MCF 10A (cell line): ENCODE results near the gene HDGF. TPM values are rescaled to one million over a fixed set of nuclear protein-coding genes. Genes with fewer than 3 reads are reported as not detected.

Experiments used
- BruUV-seq: library from RNA; stranded (reverse); fragments of 400-500 nt; replicated peaks from 2 replicates; lab custom pipeline; 2021; lab: Mats Ljungman, UMichigan
- CTCF ChIA-PET: fragments of 300-600 bp; sonication (Branson Sonifier 250); formaldehyde crosslinking; extraction: SDS; loops from one replicate; lab custom pipeline; 2021; ENCODE audit warnings: antibody characterized with exemption, inconsistent platforms; lab: Yijun Ruan, JAX
- POLR2A ChIA-PET: fragments of 300-600, 350-650 bp; sonication (Branson Sonifier 250); formaldehyde crosslinking; extraction: SDS; loops from one replicate; lab custom pipeline; 2020; ENCODE audit warnings: antibody characterized with exemption, inconsistent platforms; lab: Yijun Ruan, JAX
- DNase-seq: peaks from one replicate; pipeline ENCODE4 v3.0.0-alpha.2; 2018; ENCODE audit not compliant: unreplicated experiment
- H3K27ac Mint-ChIP-seq: one replicate; pipeline ENCODE4 v1.8.0; 2022; ENCODE audit warnings: mild to moderate bottlenecking, low read depth, mixed read lengths; ENCODE audit not compliant: unreplicated experiment
- H3K27me3 Mint-ChIP-seq: one replicate; pipeline ENCODE4 v1.8.0; 2022; ENCODE audit warnings: mixed read lengths; ENCODE audit not compliant: insufficient read depth, unreplicated experiment
- H3K36me3 Mint-ChIP-seq: one replicate; pipeline ENCODE4 v1.8.0; 2022; ENCODE audit warnings: mild to moderate bottlenecking, moderate library complexity, mixed read lengths; ENCODE audit not compliant: insufficient read depth, unreplicated experiment
- H3K4me1 Mint-ChIP-seq: one replicate; pipeline ENCODE4 v1.8.0; 2022; ENCODE audit warnings: mixed read lengths; ENCODE audit not compliant: insufficient read depth, unreplicated experiment
- H3K4me3 Mint-ChIP-seq: one replicate; pipeline ENCODE4 v1.8.0; 2022; ENCODE audit warnings: mild to moderate bottlenecking, moderate library complexity, mixed read lengths; ENCODE audit not compliant: unreplicated experiment
- H3K9me3 Mint-ChIP-seq: one replicate; pipeline ENCODE4 v1.8.0; 2022; ENCODE audit warnings: mixed read lengths; ENCODE audit not compliant: unreplicated experiment
- CTCF ChIP-seq: fragments of 200-600 bp; IDR thresholded peaks from one replicate; pipeline ENCODE4 v1.8.0; 2022; ENCODE audit warnings: antibody characterized with exemption, mild to moderate bottlenecking; ENCODE audit not compliant: unreplicated experiment
- intact Hi-C: fragments of 100-400 bp; cut with micrococcal nuclease; formaldehyde crosslinking; loops from 2 replicates; pipeline ENCODE4 v1.14.1; 2022
- total RNA-seq: library from RNA; stranded (reverse); gene quantifications from 2 replicates; pipeline ENCODE4 v1.2.3, GENCODE V29; 2022

Gene HDGF
- total RNA-seq, 1 experiment from 2014 or later = 707 TPM

GRCh38 chr1:156703336-156703735 is 48.1 kb downstream of the HDGF start:
- peak; percentile 66 for DNase-seq
- H3K4me3 Mint-ChIP-seq = no peak overlapping the region
- no peaks in the 10 kb centered on the region for H3K9me3 Mint-ChIP-seq
- TF ChIP-seq CTCF = no peak
- intact Hi-C loops = no loop called here
- no peak overlapping the region for H3K27ac Mint-ChIP-seq
- no TSS peak for BruUV-seq
- peaks cover 6% of the 10 kb centered on the region for H3K36me3 Mint-ChIP-seq
- no peaks in the 10 kb centered on the region for H3K27me3 Mint-ChIP-seq
- CTCF ChIA-PET = interaction anchor here (0.6 to 47.2 kb wide), 5 partner anchors 8 to 85 kb away, joined by 3 to 2415 read pairs (median 5); partner anchors contain the start of genes CRABP2, ISG20L2, METTL25B and NES
- POLR2A ChIA-PET = interaction anchor here (0.7 to 1.9 kb wide), 2 partner anchors 14 to 42 kb away, joined by 3 to 5 read pairs; no protein-coding TSS in a partner anchor
- H3K4me1 Mint-ChIP-seq = peaks cover 20% of the 10 kb centered on the region

GRCh38 chr1:156700736-156701531 is 50.5 kb downstream of the HDGF start:
- Mint-ChIP-seq H3K27me3 (peaks cover 14% of the 10 kb centered on the region), H3K27ac (no peak overlapping the region)

GRCh38 chr1:156698995-156699394 is 52.5 kb downstream of the HDGF start:
- no peak overlapping the region for H3K4me3 Mint-ChIP-seq
- H3K4me1 Mint-ChIP-seq = peaks cover 8% of the 10 kb centered on the region
- peaks cover 6% of the 10 kb centered on the region for H3K36me3 Mint-ChIP-seq
- H3K27ac Mint-ChIP-seq = no peak overlapping the region
- intact Hi-C loops = no loop called here
- TF ChIP-seq CTCF = no peak
- no TSS peak for BruUV-seq
- H3K27me3 Mint-ChIP-seq = peaks cover 14% of the 10 kb centered on the region
- POLR2A ChIA-PET = interaction anchor here (0.7 kb wide), 1 partner anchor 11 kb away, joined by 3 read pairs; no protein-coding TSS in a partner anchor
- H3K9me3 Mint-ChIP-seq = no peaks in the 10 kb centered on the region
- CTCF ChIA-PET = interaction anchor here (0.7 to 47.2 kb wide), 5 partner anchors 4 to 322 kb away, joined by 3 to 2415 read pairs (median 4); partner anchors contain the start of genes CRABP2, ISG20L2, METTL25B and NES
- no peak for DNase-seq

More at GRCh38 chr1:156700736-156701531, 50.5 kb downstream of the HDGF start:
- BruUV-seq = no TSS peak
- H3K9me3 Mint-ChIP-seq = no peaks in the 10 kb centered on the region
- ChIA-PET POLR2A (interaction anchor here (1.4 to 1.5 kb wide), 2 partner anchors 9 to 12 kb away, joined by 3 to 7 read pairs; no protein-coding TSS in a partner anchor), CTCF (interaction anchor here (0.6 to 47.2 kb wide), 8 partner anchors 6 to 391 kb away, joined by 3 to 2415 read pairs (median 3); partner anchors contain the start of genes CRABP2, ISG20L2, METTL25B and NES)
- H3K36me3 Mint-ChIP-seq = peaks cover 6% of the 10 kb centered on the region
- intact Hi-C loops = no loop called here
- H3K4me3 Mint-ChIP-seq = no peak overlapping the region
- peaks cover 16% of the 10 kb centered on the region for H3K4me1 Mint-ChIP-seq
- no peak for TF ChIP-seq CTCF
- no peak for DNase-seq

- POLR2A ChIA-PET = no interaction called here
- no peak for DNase-seq
- no TSS peak for BruUV-seq
- Mint-ChIP-seq H3K4me1 (peaks cover 17% of the 10 kb centered on the region), H3K36me3 (peaks cover 6% of the 10 kb centered on the region), H3K27ac (no peak overlapping the region), H3K9me3 (no peaks in the 10 kb centered on the region), H3K4me3 (no peak overlapping the region), H3K27me3 (peaks cover 29% of the 10 kb centered on the region)
- CTCF ChIA-PET = interaction anchor here (0.6 to 47.2 kb wide), 4 partner anchors 2 to 385 kb away, joined by 3 to 2415 read pairs (median 1210); partner anchors contain the start of genes CRABP2, ISG20L2, METTL25B and NES
- no peak for TF ChIP-seq CTCF
- intact Hi-C loops = no loop called here
Measured at GRCh38 chr1:156697481-156697880, 54.0 kb downstream of the HDGF start.
